ENCODE data around the gene NUP35.

NUP35 gene

DNA sequence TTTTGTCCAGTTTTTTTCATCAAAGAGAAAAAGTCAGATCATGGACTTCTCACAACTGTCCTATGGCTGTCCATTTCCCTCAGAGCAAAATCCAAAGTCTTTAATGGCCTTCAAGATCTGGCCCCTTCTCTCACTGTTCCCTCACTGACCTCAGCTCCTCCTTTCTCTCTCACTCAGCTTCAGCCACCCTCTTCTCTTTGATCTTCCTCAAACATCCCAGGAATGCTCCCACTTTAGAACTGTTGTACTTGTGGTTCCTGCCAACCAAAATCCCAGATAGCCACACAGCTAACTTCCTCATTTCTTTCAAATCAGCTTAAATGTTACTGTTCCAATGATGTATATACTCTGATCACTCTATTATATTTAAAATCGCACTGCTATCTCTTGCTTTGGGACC is 82.9 kb downstream of the NUP35 start:
- H3K4me3 ChIP-seq (ENCODE audit: low read depth, low read length): no peak overlapping the region
- TF ChIP-seq CTCF (IDR thresholded peaks at IDR 0.05; ENCODE audit: borderline replicate concordance, insufficient read depth, low read depth, low read length): no peak

- H3K4me3 ChIP-seq (ENCODE audit: low read depth, low read length): no peak overlapping the region
- TF ChIP-seq CTCF (IDR thresholded peaks at IDR 0.05; ENCODE audit: borderline replicate concordance, insufficient read depth, low read depth, low read length): no peak
Observed at GRCh38 chr2:183209395-183210028, 85.3 kb downstream of the NUP35 start.

Measured in GM12875 (cell line).